NCI-H345 (cell line): Measurements from ENCODE around the gene APOBR.
"Not testable (repeated sequence)": the region's sequence is repeated elsewhere in the genome, so short reads cannot be mapped to it uniquely, and the experiment has no call there.

Source experiments
- DNase-seq: peaks from one replicate; lab custom pipeline; 2025; lab: John Stamatoyannopoulos, UW

Gene APOBR

DNA sequence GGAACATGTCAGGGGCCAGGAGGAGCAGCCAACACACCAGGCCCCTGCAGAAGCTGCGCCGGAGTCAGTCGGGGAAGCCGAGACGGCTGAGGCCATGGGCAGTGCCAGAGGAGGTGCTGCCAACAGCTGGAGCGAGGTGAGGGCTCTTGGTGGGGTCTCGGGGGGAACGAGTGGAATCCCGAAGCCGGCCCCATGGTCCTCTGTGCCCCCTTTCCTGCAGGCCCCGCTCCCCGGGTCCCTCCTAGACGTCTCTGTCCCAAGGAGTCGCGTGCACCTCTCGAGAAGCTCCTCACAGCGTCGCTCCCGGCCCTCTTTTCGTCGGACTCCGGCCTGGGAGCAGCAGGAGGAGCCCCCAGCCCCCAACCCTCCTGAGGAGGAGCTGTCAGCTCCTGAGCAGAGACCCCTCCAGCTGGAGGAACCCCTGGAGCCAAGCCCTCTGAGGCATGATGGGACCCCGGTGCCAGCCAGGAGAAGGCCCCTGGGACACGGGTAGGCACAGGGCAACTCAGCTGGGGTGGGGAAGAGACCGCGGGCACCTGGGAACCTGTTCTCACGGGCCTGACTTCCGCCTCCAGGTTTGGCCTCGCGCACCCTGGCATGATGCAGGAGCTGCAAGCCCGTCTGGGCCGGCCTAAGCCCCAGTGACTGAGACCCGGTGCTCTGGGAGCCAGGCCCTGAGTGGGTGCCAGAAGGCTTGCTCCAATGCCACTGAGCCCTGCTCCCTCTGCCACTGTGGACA, 3.6 kb downstream of the APOBR start:
- DNase-seq, result no peak

GRCh38 chr16:28498666-28499381, 4.4 kb downstream of the APOBR start:
- DNase-seq, result no peak

GRCh38 chr16:28499854-28500253, 5.4 kb downstream of the APOBR start:
- no peak for DNase-seq

- DNase-seq, result not testable (repeated sequence)
Observed at GRCh38 chr16:28500476-28501180, 6.2 kb downstream of the APOBR start.

GRCh38 chr16:28501258-28502232, 7.1 kb downstream of the APOBR start:
- no peak for DNase-seq

- DNase-seq, result no peak
Observed at GRCh38 chr16:28502290-28502689, 7.8 kb downstream of the APOBR start.

DNA sequence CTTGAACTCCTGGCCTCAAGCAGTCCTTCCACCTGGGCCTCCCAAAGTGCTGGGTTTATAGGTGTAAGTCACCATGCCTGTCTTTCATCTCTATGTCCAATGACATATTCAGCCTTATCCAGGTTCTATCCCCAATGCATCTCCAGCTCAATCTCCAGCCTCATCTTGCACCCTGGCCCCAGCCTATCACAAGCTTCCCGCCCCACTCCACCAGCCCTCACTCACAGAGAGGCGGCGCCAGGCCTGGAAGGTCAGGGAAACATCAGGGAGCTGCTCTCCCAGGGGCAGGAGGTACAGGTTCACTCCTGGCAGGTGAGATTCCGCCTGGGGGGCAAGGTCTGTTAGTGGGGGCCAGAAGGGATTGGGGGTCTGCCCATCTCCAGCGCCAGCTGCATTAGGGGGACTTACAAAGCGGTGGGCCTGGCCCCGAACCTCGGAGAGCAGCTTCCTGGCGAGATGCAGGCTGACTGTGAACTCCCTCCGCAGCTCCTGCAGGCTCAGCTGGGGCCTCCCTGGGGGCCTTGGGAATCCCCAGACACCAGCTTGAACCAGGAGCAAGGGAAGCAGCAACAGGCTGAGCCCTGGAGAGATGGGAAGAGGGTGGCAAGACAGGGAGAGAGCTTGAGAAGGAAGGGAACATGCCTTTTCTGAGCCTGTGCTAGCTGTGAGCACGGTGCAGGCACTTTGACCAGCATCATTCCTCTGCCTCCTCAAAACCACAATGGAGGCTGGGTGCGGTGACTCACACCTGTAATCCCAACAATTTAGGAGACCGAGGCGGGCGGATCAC, 9.2 kb downstream of the APOBR start:
- no peak for DNase-seq

- no peak for DNase-seq
Observed at GRCh38 chr16:28504707-28505404, 10.4 kb downstream of the APOBR start.

GRCh38 chr16:28505489-28506137, 11.2 kb downstream of the APOBR start:
- no peak for DNase-seq

GRCh38 chr16:28511031-28511430, 16.6 kb downstream of the APOBR start:
- no peak for DNase-seq

DNA sequence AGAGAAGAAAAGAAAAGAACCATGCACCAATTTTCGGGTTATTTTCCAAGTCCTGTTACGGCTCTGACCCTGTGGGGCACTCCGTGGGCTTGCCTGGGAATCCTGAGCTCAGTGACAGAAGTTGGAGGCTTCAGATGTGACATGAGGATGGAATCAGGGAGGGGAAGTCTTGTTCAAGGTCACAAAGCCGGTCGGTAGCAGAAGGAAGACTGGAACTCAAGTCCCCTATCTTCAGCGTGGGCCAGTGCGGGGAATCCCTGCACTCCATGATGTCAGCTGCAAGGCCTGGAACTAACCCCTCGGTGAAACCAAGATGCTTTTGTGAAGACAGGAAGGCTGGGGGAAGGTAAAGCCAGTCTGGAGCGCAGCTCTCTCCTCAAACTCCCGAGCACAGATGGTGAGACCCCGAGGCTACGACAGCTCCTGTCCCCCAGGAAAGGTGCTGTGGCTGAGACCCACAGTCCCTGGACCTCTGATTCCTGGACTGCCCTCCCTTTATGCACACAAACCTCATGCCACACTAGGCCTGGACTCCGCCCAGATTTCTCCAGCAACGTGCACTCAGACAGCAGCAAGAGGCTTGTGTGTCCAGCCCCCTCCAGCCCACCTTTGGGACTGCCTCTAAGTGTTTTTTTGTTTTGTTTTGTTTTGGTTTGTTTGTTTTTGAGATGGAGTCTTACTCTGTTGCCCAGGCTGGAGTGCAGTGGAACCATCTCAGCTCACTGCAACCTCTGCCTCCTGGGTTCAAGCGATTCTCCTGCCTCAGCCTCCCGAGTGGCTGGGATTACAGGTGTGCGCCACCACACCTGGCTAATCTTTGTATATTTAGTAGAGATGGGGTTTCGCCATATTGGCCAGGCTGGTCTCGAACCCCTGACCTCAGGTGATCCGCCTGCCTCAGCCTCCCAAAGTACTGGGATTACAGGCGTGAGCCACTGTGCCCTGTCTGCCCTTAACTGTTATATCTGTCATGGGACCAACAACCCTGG, 17.7 kb downstream of the APOBR start:
- DNase-seq, result no peak

DNA sequence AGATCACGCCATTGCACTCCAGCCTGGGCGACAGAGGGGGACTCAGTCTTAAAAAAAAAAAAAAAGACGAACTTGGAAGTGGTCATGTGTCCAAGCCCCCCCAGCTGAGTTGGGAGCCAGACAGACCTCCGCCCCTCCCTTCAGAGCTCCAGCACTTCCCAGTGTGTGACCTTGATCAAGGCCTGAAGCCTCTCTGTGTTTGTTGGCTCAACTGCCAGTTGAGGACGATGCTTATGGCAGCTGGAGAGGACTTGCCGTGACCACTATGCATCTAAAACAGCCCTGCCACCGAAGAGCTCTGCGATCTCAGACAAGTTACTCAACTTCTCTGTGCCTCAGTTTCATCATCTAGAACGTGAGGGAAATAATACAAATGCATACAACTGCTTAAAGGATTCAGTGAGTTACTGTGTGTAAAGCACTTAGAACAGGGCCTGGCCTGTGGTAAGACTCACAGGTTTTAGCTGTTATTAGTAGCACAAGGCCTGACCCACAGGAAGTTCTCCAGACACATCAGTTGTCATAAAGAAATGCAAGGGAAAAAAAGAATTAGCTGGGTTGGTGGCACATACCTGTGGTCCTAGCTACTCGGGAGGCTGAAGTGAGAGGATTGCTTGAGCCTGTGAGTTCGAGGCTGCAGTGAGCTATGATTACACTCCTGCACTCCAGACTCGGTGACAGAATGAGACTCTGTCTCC, 19.2 kb downstream of the APOBR start:
- no peak for DNase-seq

DNA sequence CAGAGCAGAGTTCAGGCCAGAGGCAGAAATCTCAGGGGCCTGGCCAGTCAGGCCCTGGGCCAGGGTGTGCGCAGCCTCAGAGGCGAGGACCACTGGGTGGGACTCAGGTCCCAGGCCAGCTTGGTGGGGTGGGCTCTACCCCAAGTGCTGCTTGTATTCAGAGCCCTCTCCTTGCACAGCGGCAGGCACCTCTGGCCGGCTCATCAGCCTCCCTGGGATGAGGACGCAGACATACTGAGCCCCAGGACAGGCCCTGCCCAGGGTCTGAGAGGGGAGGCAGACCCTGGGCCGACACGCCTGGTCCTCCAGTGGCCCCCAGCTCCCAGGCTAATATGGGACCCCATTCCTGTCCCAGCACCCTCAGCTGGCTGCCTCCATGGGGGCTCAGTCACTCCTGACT, 19.8 kb downstream of the APOBR start:
- no peak for DNase-seq

DNA sequence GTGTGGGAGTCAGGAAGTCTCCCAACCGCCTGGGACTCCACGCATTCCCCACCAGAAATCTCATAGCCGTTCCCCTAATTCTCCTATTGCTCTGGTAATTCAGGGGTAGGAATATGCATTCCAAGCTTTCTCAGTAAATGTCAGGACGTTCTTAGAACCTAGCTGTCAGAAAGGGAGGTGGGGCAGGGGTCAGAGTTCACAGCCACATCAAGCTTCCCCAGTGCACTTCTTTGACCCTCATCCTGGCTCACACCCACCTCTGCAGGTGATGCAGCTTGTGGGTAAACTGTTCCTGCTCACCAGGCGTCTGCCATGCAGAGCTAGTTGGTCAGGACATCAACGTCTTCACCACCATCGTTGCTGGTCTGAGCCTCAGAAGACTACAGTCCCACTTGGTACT, 26.2 kb downstream of the APOBR start:
- DNase-seq, result no peak

DNA sequence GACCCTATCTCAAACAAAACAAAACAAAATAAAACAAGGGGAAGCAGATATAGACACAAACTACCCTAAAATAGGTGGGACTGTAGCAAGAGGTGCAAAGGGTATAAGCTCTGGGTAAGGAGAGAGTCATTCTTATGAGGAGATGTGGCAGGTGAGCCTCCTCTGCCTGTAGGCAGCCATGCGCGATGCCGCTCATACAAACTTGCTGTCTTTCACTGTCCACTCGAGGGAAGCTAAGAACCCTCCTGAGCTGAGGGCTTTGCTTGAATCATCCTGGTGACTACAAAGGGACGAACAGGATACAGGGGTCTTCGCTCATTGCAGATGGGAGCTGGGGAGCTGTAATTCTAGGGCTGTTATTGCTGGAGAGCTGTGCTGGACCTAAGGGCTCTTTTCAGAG, 27.0 kb downstream of the APOBR start:
- no peak for DNase-seq

DNA sequence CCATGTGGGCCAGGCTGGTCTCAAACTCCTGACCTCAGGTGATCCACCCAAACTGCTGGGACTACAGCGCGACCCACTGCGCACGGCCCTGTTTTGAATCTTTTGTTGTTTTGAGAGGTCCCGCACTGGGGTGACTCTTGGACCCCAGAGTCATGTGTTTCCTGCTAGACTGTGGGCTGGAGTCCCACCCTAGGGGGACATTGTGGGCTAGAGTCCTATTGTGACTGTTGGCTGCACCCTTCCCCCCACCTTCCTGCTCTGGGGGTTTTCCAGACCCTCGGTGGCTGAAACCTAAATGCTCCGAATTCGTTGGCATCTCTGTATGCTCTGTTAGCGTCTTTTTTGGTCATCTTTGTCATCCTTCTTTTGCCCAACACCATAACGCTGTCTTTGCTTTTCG, 28.3 kb downstream of the APOBR start:
- DNase-seq, result no peak

DNA sequence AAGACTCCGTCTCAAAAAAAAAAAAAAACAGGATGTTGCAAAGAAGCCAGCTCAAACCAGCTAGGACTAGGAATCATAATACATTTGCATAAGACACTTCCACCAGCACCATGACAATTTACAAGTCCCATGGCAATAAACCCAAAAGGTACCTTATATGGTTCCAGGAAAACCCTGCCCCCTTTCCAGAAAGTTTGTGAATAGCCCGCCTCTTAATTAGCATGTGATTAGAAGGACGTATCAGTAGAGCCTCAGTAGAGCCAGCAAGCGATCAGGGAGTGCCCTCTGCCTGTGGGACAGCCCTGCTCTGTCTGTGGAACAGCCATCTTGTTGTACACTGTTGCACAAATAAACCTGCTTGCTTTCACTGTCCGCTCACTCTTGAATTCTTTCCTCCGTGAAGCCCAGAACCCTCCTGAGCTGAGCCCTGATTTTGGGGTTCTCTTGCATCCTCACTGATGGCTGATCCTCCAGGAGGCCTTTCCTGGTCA, 30.3 kb downstream of the APOBR start:
- no peak for DNase-seq
